ENCODE data around the gene TTLL8.
A peak's percentile ranks its signal among the peaks of the same experiment; 100 is the strongest.

Gene TTLL8

GRCh38 chr22:50061141-50061823 is 3.2 kb upstream of the TTLL8 start:
- no peak for DNase-seq

- no peak for DNase-seq
These were observed 2.5 kb upstream of the TTLL8 start for GRCh38 chr22:50060441-50061140.

- no peak for DNase-seq
These were observed 1.8 kb upstream of the TTLL8 start for GRCh38 chr22:50059881-50060262.

- DNase-seq, result peak; percentile 66
These were observed 1.1 kb upstream of the TTLL8 start for GRCh38 chr22:50058906-50059880.

GRCh38 chr22:50057278-50058060 is 629 bp downstream of the TTLL8 start:
- no peak for DNase-seq

GRCh38 chr22:50056214-50056972 is 1.7 kb downstream of the TTLL8 start:
- no peak for DNase-seq

GRCh38 chr22:50053861-50054260 is 4.2 kb downstream of the TTLL8 start:
- no peak for DNase-seq

GRCh38 chr22:50051930-50052329 is 6.2 kb downstream of the TTLL8 start:
- DNase-seq, result no peak

GRCh38 chr22:50049299-50050195 is 8.6 kb downstream of the TTLL8 start:
- no peak for DNase-seq

- DNase-seq, result no peak
These were observed 9.3 kb downstream of the TTLL8 start for GRCh38 chr22:50048836-50049235.

GRCh38 chr22:50048061-50048765 is 9.9 kb downstream of the TTLL8 start:
- no peak for DNase-seq

- no peak for DNase-seq
These were observed 10.8 kb downstream of the TTLL8 start for GRCh38 chr22:50047346-50047745.

GRCh38 chr22:50046481-50047245 is 11.4 kb downstream of the TTLL8 start:
- DNase-seq, result no peak

GRCh38 chr22:50046019-50046415 is 12.1 kb downstream of the TTLL8 start:
- no peak for DNase-seq

- DNase-seq, result no peak
These were observed 12.7 kb downstream of the TTLL8 start for GRCh38 chr22:50045211-50046018.

- no peak for DNase-seq
These were observed 13.5 kb downstream of the TTLL8 start for GRCh38 chr22:50044485-50045118.

GRCh38 chr22:50041361-50042065 is 16.6 kb downstream of the TTLL8 start:
- DNase-seq, result no peak
